ENCODE results near the gene GPER1.

GPER1 gene

DNA sequence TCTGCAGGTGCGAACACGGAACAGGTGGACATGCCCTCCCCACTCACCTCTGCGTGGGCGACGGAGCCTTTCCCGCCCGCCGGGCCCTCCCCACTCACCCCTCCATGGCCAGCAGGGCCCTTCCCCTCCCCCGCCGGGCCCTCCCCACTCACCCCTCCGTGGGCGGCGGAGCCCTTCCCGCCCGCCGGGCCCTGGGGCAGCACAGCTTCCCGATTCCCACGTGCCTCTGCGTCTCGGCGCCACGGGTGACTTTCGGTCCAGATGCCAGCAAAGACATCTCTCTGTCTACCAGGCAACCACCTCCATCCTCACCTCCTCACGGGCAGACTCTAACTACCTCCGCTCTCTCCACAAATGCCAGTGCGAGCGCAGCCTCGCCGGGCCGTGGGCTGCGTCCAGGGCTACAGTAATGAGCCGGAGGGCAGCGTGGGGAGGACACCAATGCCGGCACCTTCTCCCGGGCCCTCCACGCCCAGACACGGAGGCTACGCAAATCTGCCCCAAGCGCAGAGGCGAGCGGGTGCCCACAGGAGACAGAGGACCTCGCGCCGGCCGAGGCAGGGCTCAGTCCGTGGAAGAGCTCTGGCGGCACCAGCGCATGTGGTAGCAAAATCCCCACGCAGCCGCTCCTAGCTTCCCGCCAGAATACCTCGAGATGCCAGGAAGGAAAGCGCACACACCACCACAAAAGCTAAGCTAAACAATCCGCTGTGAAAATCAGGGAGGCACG lies 21.8 kb downstream of the GPER1 start:
- TF ChIP-seq ELF4 (IDR thresholded peaks at IDR 0.05) (no peak), FOXK2 (IDR thresholded peaks at IDR 0.05) (no peak), TARDBP (IDR thresholded peaks at IDR 0.05) (no peak), FOXA1 (IDR thresholded peaks at IDR 0.05) (no peak), ZNF384 (IDR thresholded peaks at IDR 0.05) (no peak), L3MBTL2 (conservative IDR thresholded peaks at IDR 0.05) (no peak), CTBP1 (IDR thresholded peaks at IDR 0.05; ENCODE audit: borderline replicate concordance) (no peak), FOXM1 (IDR thresholded peaks at IDR 0.05; ENCODE audit: borderline replicate concordance) (no peak), SP1 (IDR thresholded peaks at IDR 0.05) (no peak), SUZ12 (IDR thresholded peaks at IDR 0.05) (no peak)
- CTCF ChIA-PET, result interaction anchor here (0.7 kb wide), 1 partner anchor 29 kb away, joined by 3 read pairs; a partner anchor contains a TSS
- POLR2A ChIA-PET, result no interaction called here
- DNase-seq (ENCODE audit: extremely low spot score), result no peak

GRCh38 chr7:1110358-1110757 lies 22.4 kb downstream of the GPER1 start:
- ChIA-PET POLR2A (no interaction called here), CTCF (interaction anchor here (0.7 kb wide), 1 partner anchor 28 kb away, joined by 3 read pairs; a partner anchor contains a TSS)
- DNase-seq (ENCODE audit: extremely low spot score), result no peak
- no peak for TF ChIP-seq ZNF384 (IDR thresholded peaks at IDR 0.05)

DNA sequence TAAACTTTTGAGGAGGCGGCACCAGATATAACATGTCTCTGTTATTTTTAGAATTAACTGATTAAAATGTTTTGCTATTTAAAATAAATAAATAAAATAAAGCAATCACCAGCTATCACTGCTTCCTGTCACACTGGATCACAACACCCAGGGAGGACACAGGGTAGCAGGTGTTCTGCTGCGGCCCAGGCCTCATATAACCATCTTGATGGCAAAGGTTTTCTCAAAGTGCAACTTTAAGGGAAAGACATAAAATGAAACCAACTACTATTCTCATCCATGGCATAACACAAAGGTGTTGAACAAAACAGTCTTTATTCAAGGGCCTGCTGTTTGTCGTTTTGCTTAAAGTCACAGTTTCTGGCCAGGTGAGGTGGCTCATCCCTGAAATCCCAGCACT lies 23.2 kb downstream of the GPER1 start:
- ChIA-PET CTCF (interaction anchor here (0.7 kb wide), 1 partner anchor 12 kb away, joined by 4 read pairs; no protein-coding TSS in a partner anchor), POLR2A (no interaction called here)
- TF ChIP-seq SUZ12 (IDR thresholded peaks at IDR 0.05) (no peak), ZNF384 (IDR thresholded peaks at IDR 0.05) (no peak), SP1 (IDR thresholded peaks at IDR 0.05) (no peak), ARNT (IDR thresholded peaks at IDR 0.05) (no peak), L3MBTL2 (conservative IDR thresholded peaks at IDR 0.05) (no peak), HDGF (IDR thresholded peaks at IDR 0.05; ENCODE audit: borderline replicate concordance) (no peak), NFRKB (IDR thresholded peaks at IDR 0.05) (no peak), CTBP1 (IDR thresholded peaks at IDR 0.05; ENCODE audit: borderline replicate concordance) (no peak), LEF1 (IDR thresholded peaks at IDR 0.05; ENCODE audit: borderline replicate concordance) (no peak), FOXM1 (IDR thresholded peaks at IDR 0.05; ENCODE audit: borderline replicate concordance) (no peak), FOXA1 (IDR thresholded peaks at IDR 0.05) (no peak), TARDBP (IDR thresholded peaks at IDR 0.05) (no peak), BHLHE40 (IDR thresholded peaks at IDR 0.05; ENCODE audit: borderline replicate concordance) (no peak), ELF4 (IDR thresholded peaks at IDR 0.05) (no peak), FOXK2 (IDR thresholded peaks at IDR 0.05) (no peak)
- TF ChIP-seq, protein P1, sequence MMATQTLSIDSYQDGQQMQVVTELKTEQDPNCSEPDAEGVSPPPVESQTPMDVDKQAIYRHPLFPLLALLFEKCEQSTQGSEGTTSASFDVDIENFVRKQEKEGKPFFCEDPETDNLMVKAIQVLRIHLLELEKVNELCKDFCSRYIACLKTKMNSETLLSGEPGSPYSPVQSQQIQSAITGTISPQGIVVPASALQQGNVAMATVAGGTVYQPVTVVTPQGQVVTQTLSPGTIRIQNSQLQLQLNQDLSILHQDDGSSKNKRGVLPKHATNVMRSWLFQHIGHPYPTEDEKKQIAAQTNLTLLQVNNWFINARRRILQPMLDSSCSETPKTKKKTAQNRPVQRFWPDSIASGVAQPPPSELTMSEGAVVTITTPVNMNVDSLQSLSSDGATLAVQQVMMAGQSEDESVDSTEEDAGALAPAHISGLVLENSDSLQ (IDR thresholded peaks at IDR 0.05), result no peak
- DNase-seq (ENCODE audit: extremely low spot score), result no peak

DNA sequence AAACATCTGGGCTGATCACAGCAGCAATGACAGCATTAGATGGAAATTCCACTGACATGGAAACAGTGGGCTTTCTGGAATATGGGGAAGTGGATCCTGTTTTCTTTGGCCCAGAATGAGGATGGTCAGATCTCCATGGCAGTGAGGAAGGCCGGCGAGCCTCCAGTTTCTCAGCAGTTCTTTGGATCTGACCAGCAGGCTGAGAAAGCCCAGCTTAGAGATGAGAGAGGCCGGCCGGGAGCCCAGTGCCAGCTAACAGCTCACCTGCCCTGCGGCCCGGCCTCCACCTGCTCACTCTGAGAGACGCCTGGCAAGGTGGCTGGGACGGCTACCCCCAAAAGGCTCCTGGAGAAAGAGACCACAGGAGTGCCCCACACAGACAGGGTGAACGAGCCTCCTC lies 24.2 kb downstream of the GPER1 start:
- ChIA-PET POLR2A (interaction anchor here (0.7 kb wide), 1 partner anchor 518 kb away, joined by 3 read pairs; no protein-coding TSS in a partner anchor), CTCF (no interaction called here)
- no peak for DNase-seq (ENCODE audit: extremely low spot score)
- TF ChIP-seq BHLHE40 (IDR thresholded peaks at IDR 0.05; ENCODE audit: borderline replicate concordance), result no peak
- TF ChIP-seq TARDBP (IDR thresholded peaks at IDR 0.05), result no peak
- TF ChIP-seq NFRKB (IDR thresholded peaks at IDR 0.05), result no peak
- TF ChIP-seq ZNF384 (IDR thresholded peaks at IDR 0.05), result no peak
- TF ChIP-seq SP1 (IDR thresholded peaks at IDR 0.05), result no peak
- TF ChIP-seq SUZ12 (IDR thresholded peaks at IDR 0.05), result no peak
- no peak for TF ChIP-seq CTBP1 (IDR thresholded peaks at IDR 0.05; ENCODE audit: borderline replicate concordance)
- TF ChIP-seq, protein P1 (IDR thresholded peaks at IDR 0.05), result no peak
- no peak for TF ChIP-seq L3MBTL2 (conservative IDR thresholded peaks at IDR 0.05)
- no peak for TF ChIP-seq LEF1 (IDR thresholded peaks at IDR 0.05; ENCODE audit: borderline replicate concordance)
- no peak for TF ChIP-seq FOXK2 (IDR thresholded peaks at IDR 0.05)
- TF ChIP-seq FOXM1 (IDR thresholded peaks at IDR 0.05; ENCODE audit: borderline replicate concordance), result no peak
- no peak for TF ChIP-seq FOXA1 (IDR thresholded peaks at IDR 0.05)
- no peak for TF ChIP-seq HDGF (IDR thresholded peaks at IDR 0.05; ENCODE audit: borderline replicate concordance)
- TF ChIP-seq ARNT (IDR thresholded peaks at IDR 0.05), result no peak

DNA sequence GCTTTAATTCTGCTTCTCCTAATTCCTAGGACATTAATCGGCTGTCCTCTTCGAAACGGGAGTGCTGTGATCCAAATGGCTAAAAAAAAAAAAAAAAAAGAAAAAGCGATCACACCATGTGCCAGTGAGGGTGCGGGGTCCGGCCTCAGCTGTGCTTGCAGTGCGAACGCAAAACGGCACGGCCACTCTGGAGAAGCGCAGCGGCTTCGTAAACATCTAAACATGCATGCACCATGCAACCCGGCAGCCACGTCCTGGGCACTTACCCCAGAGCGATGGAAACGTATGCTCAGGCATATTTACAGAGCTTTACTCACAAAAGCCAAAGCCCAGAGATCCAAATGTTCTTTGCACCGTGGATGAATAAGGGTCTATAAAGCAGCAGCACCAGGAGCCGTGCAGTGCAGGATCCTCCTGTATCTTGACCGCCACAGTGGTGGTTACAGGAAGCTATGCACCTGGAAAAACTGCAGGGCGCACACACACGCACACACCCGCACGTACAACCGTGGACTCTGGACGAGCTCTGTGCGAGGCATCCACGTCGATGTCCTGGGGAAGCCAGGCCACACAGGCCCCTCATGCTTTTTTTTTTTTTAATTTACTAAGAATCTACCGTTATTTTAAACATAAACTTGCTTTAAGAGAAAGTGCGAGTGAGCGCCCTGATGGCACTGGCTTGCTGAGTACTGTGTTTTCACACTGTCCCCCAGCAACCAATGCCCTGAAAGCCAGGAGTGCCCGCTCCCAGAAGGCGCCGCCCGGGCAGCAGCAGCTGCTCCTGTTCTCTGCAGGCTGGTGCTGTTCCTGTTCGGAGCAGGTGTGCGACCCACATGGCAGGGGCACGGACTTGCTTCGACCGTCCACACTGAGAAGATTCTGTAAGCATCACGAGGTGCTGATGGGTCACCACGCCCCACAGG lies 25.0 kb downstream of the GPER1 start:
- DNase-seq (ENCODE audit: extremely low spot score), result no peak
- no peak for TF ChIP-seq FOXA1 (IDR thresholded peaks at IDR 0.05)
- no peak for TF ChIP-seq ELF4 (IDR thresholded peaks at IDR 0.05)
- TF ChIP-seq SUZ12 (IDR thresholded peaks at IDR 0.05), result no peak
- TF ChIP-seq FOXK2 (IDR thresholded peaks at IDR 0.05), result no peak
- no peak for TF ChIP-seq NFRKB (IDR thresholded peaks at IDR 0.05)
- no peak for TF ChIP-seq CTBP1 (IDR thresholded peaks at IDR 0.05; ENCODE audit: borderline replicate concordance)
- no peak for TF ChIP-seq LEF1 (IDR thresholded peaks at IDR 0.05; ENCODE audit: borderline replicate concordance)
- no peak for TF ChIP-seq SP1 (IDR thresholded peaks at IDR 0.05)
- no peak for TF ChIP-seq ARNT (IDR thresholded peaks at IDR 0.05)
- no peak for TF ChIP-seq HDGF (IDR thresholded peaks at IDR 0.05; ENCODE audit: borderline replicate concordance)
- ChIA-PET CTCF (no interaction called here), POLR2A (interaction anchor here (0.7 kb wide), 1 partner anchor 519 kb away, joined by 3 read pairs; no protein-coding TSS in a partner anchor)

DNA sequence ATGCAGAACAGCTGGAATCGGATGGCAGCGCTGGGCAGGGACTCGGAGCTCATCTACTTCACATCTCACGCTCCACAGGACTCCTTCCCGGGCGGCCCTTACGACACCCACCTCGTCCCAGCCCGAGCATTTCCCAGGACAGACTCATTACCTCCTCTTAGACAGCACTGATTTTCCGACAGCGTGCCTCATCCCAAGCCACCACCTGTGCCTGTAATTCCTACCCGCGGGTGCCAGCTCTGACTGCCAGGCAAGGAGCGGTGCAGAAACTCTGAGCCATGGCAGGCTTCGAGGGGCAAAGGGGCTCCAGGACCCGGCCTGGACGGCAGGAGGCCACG lies 25.6 kb downstream of the GPER1 start:
- DNase-seq (ENCODE audit: extremely low spot score), result no peak
- ChIA-PET POLR2A (no interaction called here), CTCF (no interaction called here)
- no peak for TF ChIP-seq FOXM1 (IDR thresholded peaks at IDR 0.05; ENCODE audit: borderline replicate concordance)
- TF ChIP-seq ZNF384 (IDR thresholded peaks at IDR 0.05), result no peak
- no peak for TF ChIP-seq TARDBP (IDR thresholded peaks at IDR 0.05)
- no peak for TF ChIP-seq FOXA1 (IDR thresholded peaks at IDR 0.05)
- TF ChIP-seq NFRKB (IDR thresholded peaks at IDR 0.05), result no peak
- no peak for TF ChIP-seq HDGF (IDR thresholded peaks at IDR 0.05; ENCODE audit: borderline replicate concordance)
- TF ChIP-seq, protein P1 (IDR thresholded peaks at IDR 0.05), result no peak
- TF ChIP-seq ELF4 (IDR thresholded peaks at IDR 0.05), result no peak
- no peak for TF ChIP-seq L3MBTL2 (conservative IDR thresholded peaks at IDR 0.05)
- TF ChIP-seq SUZ12 (IDR thresholded peaks at IDR 0.05), result no peak
- no peak for TF ChIP-seq ARNT (IDR thresholded peaks at IDR 0.05)
- TF ChIP-seq LEF1 (IDR thresholded peaks at IDR 0.05; ENCODE audit: borderline replicate concordance), result no peak
- TF ChIP-seq FOXK2 (IDR thresholded peaks at IDR 0.05), result no peak
- no peak for TF ChIP-seq SP1 (IDR thresholded peaks at IDR 0.05)
- no peak for TF ChIP-seq CTBP1 (IDR thresholded peaks at IDR 0.05; ENCODE audit: borderline replicate concordance)
